ENCODE data around the gene DRC1.

DRC1 gene

GRCh38 chr2:26414311-26414710 lies 12.6 kb downstream of the DRC1 start:
- no peak overlapping the region for H3K27ac Mint-ChIP-seq
- no peaks in the 10 kb centered on the region for H3K9me3 Mint-ChIP-seq
- H3K36me3 Mint-ChIP-seq = no peaks in the 10 kb centered on the region
- DNase-seq = no peak
- ATAC-seq (replicated peaks) = no peak
- H3K27me3 Mint-ChIP-seq = peaks cover 3 to 6% of the 10 kb centered on the region in 2 donors
- H3K4me3 Mint-ChIP-seq = no peak overlapping the region
- H3K4me1 Mint-ChIP-seq = peaks cover 5 to 10% of the 10 kb centered on the region in 2 donors

GRCh38 chr2:26421961-26422360 lies 20.2 kb downstream of the DRC1 start:
- H3K9me3 Mint-ChIP-seq = peaks cover 0 to 1% of the 10 kb centered on the region in 2 donors
- no peak overlapping the region for H3K4me3 Mint-ChIP-seq
- ATAC-seq (replicated peaks) (no peak), DNase-seq (no peak)
- H3K36me3 Mint-ChIP-seq = no peaks in the 10 kb centered on the region
- H3K27me3 Mint-ChIP-seq = peaks cover 8 to 11% of the 10 kb centered on the region in 2 donors
- H3K4me1 Mint-ChIP-seq = peaks cover 1 to 6% of the 10 kb centered on the region in 2 donors
- no peak overlapping the region for H3K27ac Mint-ChIP-seq

- Mint-ChIP-seq H3K36me3 (no peaks in the 10 kb centered on the region), H3K27me3 (peaks cover 7 to 8% of the 10 kb centered on the region in 2 donors), H3K4me1 (peaks cover 1 to 6% of the 10 kb centered on the region in 2 donors), H3K4me3 (no peak overlapping the region), H3K9me3 (peaks cover 0 to 1% of the 10 kb centered on the region in 2 donors), H3K27ac (no peak overlapping the region)
- DNase-seq (no peak), ATAC-seq (replicated peaks) (no peak)
Observed at GRCh38 chr2:26422947-26423629, 21.4 kb downstream of the DRC1 start.

GRCh38 chr2:26423750-26424149 lies 22.0 kb downstream of the DRC1 start:
- Mint-ChIP-seq H3K36me3 (no peaks in the 10 kb centered on the region), H3K4me1 (peaks cover 1 to 6% of the 10 kb centered on the region in 2 donors), H3K9me3 (peaks cover 0 to 1% of the 10 kb centered on the region in 2 donors), H3K4me3 (no peak overlapping the region), H3K27me3 (peaks cover 5 to 6% of the 10 kb centered on the region in 2 donors), H3K27ac (no peak overlapping the region)
- DNase-seq (no peak), ATAC-seq (replicated peaks) (no peak)

GRCh38 chr2:26424221-26424620 lies 22.5 kb downstream of the DRC1 start:
- H3K36me3 Mint-ChIP-seq = no peaks in the 10 kb centered on the region
- peaks cover 5 to 6% of the 10 kb centered on the region in 2 donors for H3K27me3 Mint-ChIP-seq

GRCh38 chr2:26428846-26429245 lies 27.1 kb downstream of the DRC1 start:
- no peak for ATAC-seq (replicated peaks)
- Mint-ChIP-seq H3K27ac (no peak overlapping the region), H3K4me3 (no peak overlapping the region), H3K4me1 (peaks cover 1 to 6% of the 10 kb centered on the region in 2 donors), H3K27me3 (peaks cover 0 to 8% of the 10 kb centered on the region in 2 donors), H3K9me3 (peaks cover 0 to 1% of the 10 kb centered on the region in 2 donors), H3K36me3 (no peaks in the 10 kb centered on the region)
- no peak for DNase-seq

More at GRCh38 chr2:26424221-26424620, 22.5 kb downstream of the DRC1 start:
- Mint-ChIP-seq H3K4me3 (no peak overlapping the region), H3K27ac (no peak overlapping the region), H3K4me1 (peaks cover 1 to 6% of the 10 kb centered on the region in 2 donors), H3K9me3 (peaks cover 0 to 1% of the 10 kb centered on the region in 2 donors)
- DNase-seq = no peak
- no peak for ATAC-seq (replicated peaks)

GRCh38 chr2:26429779-26430578 lies 28.3 kb downstream of the DRC1 start:
- H3K27ac Mint-ChIP-seq = no peak overlapping the region
- H3K9me3 Mint-ChIP-seq = peaks cover 0 to 1% of the 10 kb centered on the region in 2 donors
- H3K27me3 Mint-ChIP-seq = peaks cover 0 to 8% of the 10 kb centered on the region in 2 donors
- no peaks in the 10 kb centered on the region for H3K36me3 Mint-ChIP-seq
- DNase-seq = no peak
- peaks cover 0 to 3% of the 10 kb centered on the region in 2 donors for H3K4me1 Mint-ChIP-seq
- no peak overlapping the region for H3K4me3 Mint-ChIP-seq
- ATAC-seq (replicated peaks) = no peak

- no peak overlapping the region for H3K27ac Mint-ChIP-seq
- no peak overlapping the region for H3K4me3 Mint-ChIP-seq
- no peak for ATAC-seq (replicated peaks)
- no peak for DNase-seq
- H3K9me3 Mint-ChIP-seq = no peaks in the 10 kb centered on the region
- H3K27me3 Mint-ChIP-seq = peaks cover 0 to 8% of the 10 kb centered on the region in 2 donors
- no peaks in the 10 kb centered on the region for H3K36me3 Mint-ChIP-seq
- H3K4me1 Mint-ChIP-seq = no peaks in the 10 kb centered on the region
Observed at GRCh38 chr2:26430826-26431225, 29.1 kb downstream of the DRC1 start.

GRCh38 chr2:26432363-26432762 lies 30.6 kb downstream of the DRC1 start:
- Mint-ChIP-seq H3K27ac (no peak overlapping the region), H3K9me3 (no peaks in the 10 kb centered on the region), H3K36me3 (no peaks in the 10 kb centered on the region), H3K4me1 (no peaks in the 10 kb centered on the region), H3K27me3 (peaks cover 0 to 8% of the 10 kb centered on the region in 2 donors), H3K4me3 (no peak overlapping the region)
- no peak for ATAC-seq (replicated peaks)
- no peak for DNase-seq

GRCh38 chr2:26432859-26433258 lies 31.1 kb downstream of the DRC1 start:
- H3K36me3 Mint-ChIP-seq = no peaks in the 10 kb centered on the region
- no peak overlapping the region for H3K4me3 Mint-ChIP-seq
- no peak for DNase-seq
- H3K27me3 Mint-ChIP-seq = peaks cover 0 to 8% of the 10 kb centered on the region in 2 donors
- H3K9me3 Mint-ChIP-seq = no peaks in the 10 kb centered on the region
- H3K27ac Mint-ChIP-seq = no peak overlapping the region
- ATAC-seq (replicated peaks) = no peak
- no peaks in the 10 kb centered on the region for H3K4me1 Mint-ChIP-seq

- DNase-seq (no peak), ATAC-seq (replicated peaks) (no peak)
- H3K4me1 Mint-ChIP-seq = no peaks in the 10 kb centered on the region
- H3K4me3 Mint-ChIP-seq = no peak overlapping the region
- no peak overlapping the region for H3K27ac Mint-ChIP-seq
- H3K9me3 Mint-ChIP-seq = no peaks in the 10 kb centered on the region
- no peaks in the 10 kb centered on the region for H3K36me3 Mint-ChIP-seq
- H3K27me3 Mint-ChIP-seq = peaks cover 6 to 12% of the 10 kb centered on the region in 2 donors
Observed at GRCh38 chr2:26435106-26435505, 33.4 kb downstream of the DRC1 start.

GRCh38 chr2:26438526-26438925 lies 36.8 kb downstream of the DRC1 start:
- H3K4me3 Mint-ChIP-seq = no peak overlapping the region

GRCh38 chr2:26438926-26439325 lies 37.2 kb downstream of the DRC1 start:
- ATAC-seq (replicated peaks) (no peak), DNase-seq (no peak)
- H3K27ac Mint-ChIP-seq = no peak overlapping the region
- no peaks in the 10 kb centered on the region for H3K9me3 Mint-ChIP-seq
- H3K36me3 Mint-ChIP-seq = no peaks in the 10 kb centered on the region
- no peak overlapping the region for H3K4me3 Mint-ChIP-seq
- H3K27me3 Mint-ChIP-seq = peaks cover 4 to 6% of the 10 kb centered on the region in 2 donors
- no peaks in the 10 kb centered on the region for H3K4me1 Mint-ChIP-seq

More at GRCh38 chr2:26438526-26438925, 36.8 kb downstream of the DRC1 start:
- no peak for ATAC-seq (replicated peaks)
- no peaks in the 10 kb centered on the region for H3K4me1 Mint-ChIP-seq
- no peaks in the 10 kb centered on the region for H3K36me3 Mint-ChIP-seq
- no peaks in the 10 kb centered on the region for H3K9me3 Mint-ChIP-seq
- H3K27ac Mint-ChIP-seq = no peak overlapping the region
- no peak for DNase-seq
- H3K27me3 Mint-ChIP-seq = peaks cover 4 to 6% of the 10 kb centered on the region in 2 donors

- DNase-seq (no peak), ATAC-seq (replicated peaks) (no peak)
- peaks cover 4 to 6% of the 10 kb centered on the region in 2 donors for H3K27me3 Mint-ChIP-seq
- H3K36me3 Mint-ChIP-seq = no peaks in the 10 kb centered on the region
- H3K27ac Mint-ChIP-seq = no peak overlapping the region
- H3K4me3 Mint-ChIP-seq = no peak overlapping the region
- H3K9me3 Mint-ChIP-seq = no peaks in the 10 kb centered on the region
- H3K4me1 Mint-ChIP-seq = no peaks in the 10 kb centered on the region
Observed at GRCh38 chr2:26442301-26442700, 40.6 kb downstream of the DRC1 start.

GRCh38 chr2:26442707-26443106 lies 41.0 kb downstream of the DRC1 start:
- ATAC-seq (replicated peaks) = no peak
- Mint-ChIP-seq H3K27me3 (peaks cover 4 to 6% of the 10 kb centered on the region in 2 donors), H3K4me1 (no peaks in the 10 kb centered on the region), H3K27ac (no peak overlapping the region), H3K4me3 (no peak overlapping the region), H3K9me3 (no peaks in the 10 kb centered on the region), H3K36me3 (no peaks in the 10 kb centered on the region)
- no peak for DNase-seq

Data from stimulated activated naive B cell treated with anti-CD40 and anti-IgM and Interleukin-4, amounts not matched to agents 10 μg/mL and 1 μg/mL and 100 μg/mL, for 72 hours (primary cell).